ENCODE results near the gene DGCR8.

The DGCR8 gene

DNA sequence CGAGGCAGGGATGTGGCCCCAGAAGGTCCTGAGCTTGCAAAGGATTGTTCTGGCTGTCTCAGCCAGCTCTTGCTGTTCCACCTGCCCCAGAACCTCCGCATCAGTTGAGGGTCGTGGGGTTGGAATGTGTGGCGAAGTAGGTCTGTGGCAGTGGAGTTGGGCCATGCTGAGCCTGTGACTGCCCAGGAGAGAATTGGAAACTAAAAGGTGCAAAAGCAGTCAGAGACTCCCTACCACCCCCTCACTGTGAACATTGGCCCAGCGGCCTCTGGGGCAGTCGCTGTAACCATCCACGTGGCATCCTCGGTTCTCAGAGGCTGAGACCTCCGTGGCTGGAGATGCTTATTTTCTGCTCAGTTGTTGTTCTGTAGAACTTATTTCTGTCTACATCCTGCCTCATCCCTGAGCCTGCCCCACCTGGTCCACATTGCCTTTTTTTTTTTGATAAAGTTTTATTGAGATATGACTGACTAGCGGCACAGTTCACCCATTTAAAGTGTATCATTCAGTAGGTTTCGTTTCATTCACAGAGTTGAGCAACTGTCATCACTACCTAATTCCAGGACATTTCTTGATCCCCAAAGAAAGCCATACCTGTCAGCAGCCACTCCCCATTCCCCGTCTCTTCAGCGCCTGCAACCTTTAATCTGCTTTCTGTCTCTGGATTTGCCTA, 22.3 kb upstream of the DGCR8 start:
- H3K4me3 ChIP-seq (ENCODE audit: low read length) = no peak overlapping the region
- TF ChIP-seq, protein P1, sequence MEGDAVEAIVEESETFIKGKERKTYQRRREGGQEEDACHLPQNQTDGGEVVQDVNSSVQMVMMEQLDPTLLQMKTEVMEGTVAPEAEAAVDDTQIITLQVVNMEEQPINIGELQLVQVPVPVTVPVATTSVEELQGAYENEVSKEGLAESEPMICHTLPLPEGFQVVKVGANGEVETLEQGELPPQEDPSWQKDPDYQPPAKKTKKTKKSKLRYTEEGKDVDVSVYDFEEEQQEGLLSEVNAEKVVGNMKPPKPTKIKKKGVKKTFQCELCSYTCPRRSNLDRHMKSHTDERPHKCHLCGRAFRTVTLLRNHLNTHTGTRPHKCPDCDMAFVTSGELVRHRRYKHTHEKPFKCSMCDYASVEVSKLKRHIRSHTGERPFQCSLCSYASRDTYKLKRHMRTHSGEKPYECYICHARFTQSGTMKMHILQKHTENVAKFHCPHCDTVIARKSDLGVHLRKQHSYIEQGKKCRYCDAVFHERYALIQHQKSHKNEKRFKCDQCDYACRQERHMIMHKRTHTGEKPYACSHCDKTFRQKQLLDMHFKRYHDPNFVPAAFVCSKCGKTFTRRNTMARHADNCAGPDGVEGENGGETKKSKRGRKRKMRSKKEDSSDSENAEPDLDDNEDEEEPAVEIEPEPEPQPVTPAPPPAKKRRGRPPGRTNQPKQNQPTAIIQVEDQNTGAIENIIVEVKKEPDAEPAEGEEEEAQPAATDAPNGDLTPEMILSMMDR (conservative IDR thresholded peaks at IDR 0.05; ENCODE audit: low read length) = no peak
- DNase-seq (ENCODE audit: low read depth) = no peak

DNA sequence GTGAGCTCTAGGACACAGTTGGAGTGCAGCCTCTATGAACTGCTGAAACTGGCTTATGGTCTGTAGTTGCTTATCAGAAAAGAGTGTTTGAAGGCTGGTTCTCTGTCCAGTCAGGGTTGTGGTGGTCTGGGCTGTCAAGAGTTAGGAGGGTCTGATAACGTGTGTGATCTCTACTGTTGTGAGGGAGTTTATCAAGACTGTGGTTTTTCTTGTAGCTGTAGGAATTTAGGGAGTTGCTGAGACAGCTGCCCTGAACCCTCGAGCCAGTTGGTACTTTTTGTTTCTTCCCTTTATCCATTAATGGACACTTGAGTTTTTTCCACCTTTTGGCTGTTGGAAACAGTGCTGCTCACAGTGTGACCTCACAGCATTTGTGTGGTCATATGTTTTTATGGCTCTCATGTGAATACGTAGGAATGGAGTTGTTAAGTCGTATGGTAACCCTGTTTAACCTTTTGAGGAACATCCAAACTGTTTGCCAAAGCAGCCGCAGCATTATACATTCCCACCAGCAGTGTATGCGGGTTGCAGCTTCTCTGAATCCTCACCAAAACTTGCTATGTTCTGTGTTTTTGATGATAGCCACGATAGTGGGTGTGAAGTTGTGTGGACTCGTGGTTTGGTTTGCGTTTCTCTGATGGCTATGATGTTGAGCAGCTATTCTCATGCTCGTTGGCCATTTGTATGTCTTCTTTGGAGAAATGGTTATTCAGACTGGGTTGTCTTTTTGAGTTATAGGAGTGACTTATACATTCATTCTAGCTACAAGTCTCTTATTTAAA, 20.9 kb upstream of the DGCR8 start:
- no peak overlapping the region for H3K4me3 ChIP-seq (ENCODE audit: low read length)
- TF ChIP-seq, protein P1 (conservative IDR thresholded peaks at IDR 0.05; ENCODE audit: low read length) = no peak
- no peak for DNase-seq (ENCODE audit: low read depth)

DNA sequence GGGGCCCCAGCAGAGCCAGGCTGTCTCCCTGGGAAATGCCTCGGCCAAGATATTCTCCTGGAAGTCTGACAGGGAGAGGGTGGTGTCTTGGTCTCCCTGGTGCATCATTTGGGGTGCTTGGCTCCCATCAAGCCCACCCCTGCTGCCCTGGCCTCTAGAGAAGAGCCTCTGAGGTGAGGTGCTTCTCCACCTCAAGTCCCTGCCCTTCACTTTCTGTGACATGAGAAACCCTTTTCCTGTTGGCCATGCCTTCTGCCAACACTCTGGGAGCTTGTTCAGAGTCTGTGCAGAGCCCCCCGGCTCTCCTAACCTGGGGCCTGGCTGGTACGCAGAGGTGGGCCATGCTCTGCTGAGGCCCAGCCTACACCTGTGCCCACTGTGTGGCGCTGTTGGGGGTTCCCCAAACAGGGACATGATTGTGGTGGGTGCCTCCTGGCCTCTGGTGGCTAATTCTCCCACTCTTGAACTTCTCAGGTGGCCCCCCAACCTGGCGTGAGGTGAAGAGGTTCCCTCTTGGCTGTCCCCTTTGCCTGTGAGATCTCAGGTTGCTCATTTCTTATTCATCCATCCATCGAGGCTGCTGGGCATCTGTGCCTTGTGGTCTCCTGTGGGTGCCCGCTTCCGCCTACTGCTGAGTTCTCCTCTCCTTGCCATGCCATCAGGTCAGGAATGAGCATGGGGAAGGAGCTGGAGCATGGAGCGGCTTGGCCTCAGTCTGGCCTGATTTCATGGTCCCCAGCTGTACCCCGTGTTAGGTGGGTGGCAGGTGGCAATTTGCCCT, 19.2 kb upstream of the DGCR8 start:
- H3K4me3 ChIP-seq (ENCODE audit: low read length) = no peak overlapping the region
- TF ChIP-seq, protein P1 (conservative IDR thresholded peaks at IDR 0.05; ENCODE audit: low read length) = no peak
- DNase-seq (ENCODE audit: low read depth) = no peak

DNA sequence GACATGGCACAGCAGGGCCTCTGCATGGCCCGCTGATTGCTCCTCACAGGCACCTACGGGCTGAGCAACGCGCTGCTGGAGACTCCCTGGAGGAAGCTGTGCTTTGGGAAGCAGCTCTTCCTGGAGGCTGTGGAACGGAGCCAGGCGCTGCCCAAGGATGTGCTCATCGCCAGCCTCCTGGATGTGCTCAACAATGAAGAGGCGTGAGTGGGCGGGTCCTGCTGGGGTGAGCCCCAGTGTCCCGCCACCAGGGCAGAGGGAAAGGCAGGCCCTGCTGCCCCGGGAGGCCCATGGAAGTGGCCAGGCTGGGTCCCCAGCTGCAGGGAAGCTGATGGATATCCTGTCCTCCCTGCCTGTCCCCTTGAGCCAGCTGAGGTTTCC, 18.6 kb upstream of the DGCR8 start:
- H3K4me3 ChIP-seq (ENCODE audit: low read length) = no peak overlapping the region
- TF ChIP-seq, protein P1 (conservative IDR thresholded peaks at IDR 0.05; ENCODE audit: low read length) = no peak
- no peak for DNase-seq (ENCODE audit: low read depth)

DNA sequence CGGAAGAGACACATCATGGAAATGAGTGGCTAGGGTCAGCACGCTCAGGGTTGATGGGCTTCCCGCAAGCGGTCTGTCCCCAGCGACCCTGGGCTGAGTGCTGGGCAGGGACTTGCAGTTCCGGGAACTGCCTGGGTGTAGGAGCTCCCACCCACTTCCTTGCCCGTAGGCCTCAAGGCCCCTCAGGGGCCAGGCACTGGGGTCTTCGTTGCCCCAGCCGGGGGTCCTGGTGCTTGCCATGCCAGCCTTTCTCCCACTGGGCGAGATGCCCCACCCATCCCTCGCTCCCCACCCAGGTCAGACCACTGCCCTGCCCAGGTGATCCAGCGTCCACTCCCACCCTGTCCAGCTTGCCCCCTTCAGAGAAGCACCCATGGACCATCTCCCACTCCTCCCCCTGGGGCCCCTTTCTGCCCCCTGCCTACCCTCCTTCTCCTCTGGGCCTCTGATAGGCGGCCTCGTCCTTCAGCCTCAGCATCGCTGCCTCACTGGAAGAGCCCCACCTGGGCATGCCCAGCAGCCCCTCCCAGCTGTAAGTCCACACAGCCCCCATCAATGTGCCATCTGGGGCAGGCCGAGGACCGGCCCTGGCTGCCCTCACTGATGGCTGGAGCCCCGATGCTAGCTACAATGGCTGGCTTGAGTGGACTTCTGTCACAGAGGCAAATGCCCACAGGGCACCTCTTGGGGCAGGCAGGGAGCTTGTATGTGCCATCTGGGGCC, 17.8 kb upstream of the DGCR8 start:
- TF ChIP-seq, protein P1 (conservative IDR thresholded peaks at IDR 0.05; ENCODE audit: low read length) = no peak
- no peak overlapping the region for H3K4me3 ChIP-seq (ENCODE audit: low read length)
- DNase-seq (ENCODE audit: low read depth) = no peak

DNA sequence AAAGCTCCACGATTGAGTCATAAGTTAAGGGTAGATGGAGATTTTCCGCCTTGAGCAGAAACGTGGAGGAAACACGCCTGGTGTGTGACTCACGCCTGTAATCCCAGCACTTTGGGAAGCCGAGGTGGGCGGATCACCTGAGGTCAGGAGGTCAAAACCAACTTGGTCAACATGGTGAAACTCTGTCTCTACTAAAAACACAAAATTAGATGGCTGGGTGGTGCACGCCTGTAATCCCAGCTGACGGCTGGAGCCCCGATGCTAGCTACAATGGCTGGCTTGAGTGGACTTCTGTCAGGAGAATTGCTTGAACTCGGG, 17.3 kb upstream of the DGCR8 start:
- TF ChIP-seq, protein P1 (conservative IDR thresholded peaks at IDR 0.05; ENCODE audit: low read length) = no peak
- DNase-seq (ENCODE audit: low read depth) = peak; percentile 9
- H3K4me3 ChIP-seq (ENCODE audit: low read length) = no peak overlapping the region

Measured in AG10803 (cell line).